Mesendoderm (in vitro differentiated cells): ENCODE measurements around the gene BCL6.

Source experiments
- DNase-seq: peaks from one replicate; pipeline ENCODE4 v3.0.0; 2013
- H2AK5ac ChIP-seq: 2 replicates; pipeline ENCODE4 v1.6.1; 2013; ENCODE audit warnings: low read length, inconsistent platforms
- H2BK120ac ChIP-seq: 2 replicates; pipeline ENCODE4 v1.6.1; 2013; ENCODE audit warnings: low read depth, mild to moderate bottlenecking, low read length, moderate library complexity, mixed read lengths
- H2BK15ac ChIP-seq: replicated peaks from 2 replicates; pipeline ENCODE4 v1.6.1; 2013; ENCODE audit warnings: low read depth, mild to moderate bottlenecking, moderate library complexity
- H2BK5ac ChIP-seq: 2 replicates; pipeline ENCODE4 v1.6.1; 2013; ENCODE audit warnings: low read length, inconsistent platforms
- H3K18ac ChIP-seq: 2 replicates; pipeline ENCODE4 v1.6.1; 2013; ENCODE audit warnings: mild to moderate bottlenecking, low read length, mixed read lengths
- H3K23ac ChIP-seq: one replicate; pipeline ENCODE4 v1.6.1; 2013; ENCODE audit warnings: low read length
- H3K27ac ChIP-seq: 2 replicates; pipeline ENCODE4 v1.5.1; 2013; ENCODE audit warnings: low read depth, mild to moderate bottlenecking, inconsistent platforms, low read length, moderate library complexity
- H3K27me3 ChIP-seq: 2 replicates; pipeline ENCODE4 v1.6.1; 2013; ENCODE audit warnings: low read length, control low read depth, mild to moderate bottlenecking, inconsistent platforms; ENCODE audit not compliant: insufficient read depth, poor library complexity
- H3K36me3 ChIP-seq: 2 replicates; pipeline ENCODE4 v1.6.1; 2013; ENCODE audit warnings: low read length, inconsistent platforms; ENCODE audit not compliant: control insufficient read depth, insufficient read depth
- H3K4ac ChIP-seq: one replicate; pipeline ENCODE4 v1.6.1; 2013; ENCODE audit warnings: low read depth, mild to moderate bottlenecking, low read length, moderate library complexity
- H3K4me1 ChIP-seq: 2 replicates; pipeline ENCODE4 v1.6.1; 2013; ENCODE audit warnings: low read depth, low read length, inconsistent platforms; ENCODE audit not compliant: control insufficient read depth
- H3K4me2 ChIP-seq: 2 replicates; pipeline ENCODE4 v1.6.1; 2013; ENCODE audit warnings: low read length
- H3K4me3 ChIP-seq: 2 replicates; pipeline ENCODE4 v1.5.1; 2013; ENCODE audit warnings: mild to moderate bottlenecking, low read length
- H3K56ac ChIP-seq: one replicate; pipeline ENCODE4 v1.6.1; 2013; ENCODE audit warnings: low read length
- H3K79me1 ChIP-seq: 2 replicates; pipeline ENCODE4 v1.6.1; 2013; ENCODE audit warnings: low read length, inconsistent platforms
- H3K79me2 ChIP-seq: 2 replicates; pipeline ENCODE4 v1.6.1; 2013; ENCODE audit warnings: mild to moderate bottlenecking, low read length; ENCODE audit not compliant: control insufficient read depth, insufficient read depth
- H3K9ac ChIP-seq: 2 replicates; pipeline ENCODE4 v1.6.1; 2013; ENCODE audit warnings: low read length, inconsistent platforms
- H4K5ac ChIP-seq: one replicate; pipeline ENCODE4 v1.6.1; 2013; ENCODE audit warnings: low read length
- H4K8ac ChIP-seq: one replicate; pipeline ENCODE4 v1.6.1; 2013; ENCODE audit warnings: low read depth, mild to moderate bottlenecking, control low read depth, low read length, moderate library complexity
- WGBS: extraction: QIAGEN DNeasy Blood & Tissue Kit; methylation state at CpG from one replicate; pipeline ENCODE4 v1.1.7; 2013; ENCODE audit warnings: low lambda C conversion rate, missing lambda C conversion rate; ENCODE audit not compliant: insufficient coverage; ENCODE audit errors: extremely low coverage; 5-methylcytosine and 5-hydroxymethylcytosine counted together

Gene BCL6

DNA sequence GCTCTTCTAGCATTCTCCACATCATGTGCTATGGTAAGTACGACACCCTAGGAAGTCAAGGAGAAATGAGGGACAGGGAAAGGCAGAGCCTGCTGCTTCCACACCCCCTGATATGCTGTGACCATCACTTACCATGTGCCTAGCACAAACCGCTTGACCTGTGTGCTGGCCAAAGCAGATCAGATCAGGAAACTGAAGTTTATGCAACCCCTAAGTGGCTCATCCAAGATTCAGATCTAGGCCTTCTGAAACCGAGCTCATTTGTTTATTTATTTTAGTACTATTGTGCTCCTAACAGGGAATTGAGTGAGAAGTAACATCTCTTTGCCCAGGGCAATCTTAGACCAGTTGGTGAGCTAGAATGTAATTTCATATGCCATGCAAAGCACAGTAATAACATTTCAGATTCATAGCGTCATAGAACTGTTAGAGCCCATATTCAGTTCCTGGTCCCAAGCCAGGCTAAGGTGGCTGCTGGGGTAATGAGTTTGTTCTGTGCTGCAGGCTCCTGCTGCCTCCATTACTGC, 42.7 kb downstream of the BCL6 start, which contains the start of gene RTP2:
Gene RTP2 (minus strand): TSS at position 51 of the 527 bp plus-strand sequence. CDS start 429 bp downstream, outside the sequence.
- no peaks in the 10 kb centered on the region for H3K36me3 ChIP-seq
- H2BK120ac ChIP-seq: no peak within 1 kb of the TSS
- no peak within 1 kb of the TSS for H3K4ac ChIP-seq
- H3K4me1 ChIP-seq: no peaks in the 10 kb centered on the region
- no peak within 1 kb of the TSS for H3K23ac ChIP-seq
- H3K4me3 ChIP-seq: no peak within 1 kb of the TSS
- no CpG with 5 or more reads among the region's 4 CpGs for WGBS
- no peak within 1 kb of the TSS for H4K8ac ChIP-seq
- no peaks in the 10 kb centered on the region for H3K79me1 ChIP-seq
- no peak within 1 kb of the TSS for H4K5ac ChIP-seq
- no peaks in the 10 kb centered on the region for H3K79me2 ChIP-seq
- no peak within 1 kb of the TSS for H3K4me2 ChIP-seq
- no peak within 1 kb of the TSS for H2BK15ac ChIP-seq
- H3K18ac ChIP-seq: no peak within 1 kb of the TSS
- no peak for DNase-seq
- no peak within 1 kb of the TSS for H2BK5ac ChIP-seq
- no peak within 1 kb of the TSS for H3K56ac ChIP-seq
- no peaks in the 10 kb centered on the region for H3K27me3 ChIP-seq
- no peak within 1 kb of the TSS for H3K9ac ChIP-seq
- H2AK5ac ChIP-seq: no peak within 1 kb of the TSS
- no peak within 1 kb of the TSS for H3K27ac ChIP-seq

- Histone ChIP-seq H3K4me2 (no peak overlapping the region), H3K27me3 (no peaks in the 10 kb centered on the region), H4K5ac (no peak overlapping the region), H3K36me3 (no peaks in the 10 kb centered on the region), H3K18ac (no peak overlapping the region), H3K4me1 (no peaks in the 10 kb centered on the region), H3K9ac (no peak overlapping the region), H3K79me1 (no peaks in the 10 kb centered on the region), H3K4ac (no peak overlapping the region), H3K56ac (no peak overlapping the region), H2BK5ac (no peak overlapping the region), H2AK5ac (no peak overlapping the region), H4K8ac (no peak overlapping the region), H2BK15ac (no peak overlapping the region), H3K79me2 (no peaks in the 10 kb centered on the region), H3K27ac (no peak overlapping the region), H3K4me3 (no peak overlapping the region), H3K23ac (no peak overlapping the region), H2BK120ac (no peak overlapping the region)
- no CpG with 5 or more reads among the region's 2 CpGs for WGBS
- no peak for DNase-seq
Observed at GRCh38 chr3:187700249-187700648, 45.0 kb downstream of the BCL6 start.

DNA sequence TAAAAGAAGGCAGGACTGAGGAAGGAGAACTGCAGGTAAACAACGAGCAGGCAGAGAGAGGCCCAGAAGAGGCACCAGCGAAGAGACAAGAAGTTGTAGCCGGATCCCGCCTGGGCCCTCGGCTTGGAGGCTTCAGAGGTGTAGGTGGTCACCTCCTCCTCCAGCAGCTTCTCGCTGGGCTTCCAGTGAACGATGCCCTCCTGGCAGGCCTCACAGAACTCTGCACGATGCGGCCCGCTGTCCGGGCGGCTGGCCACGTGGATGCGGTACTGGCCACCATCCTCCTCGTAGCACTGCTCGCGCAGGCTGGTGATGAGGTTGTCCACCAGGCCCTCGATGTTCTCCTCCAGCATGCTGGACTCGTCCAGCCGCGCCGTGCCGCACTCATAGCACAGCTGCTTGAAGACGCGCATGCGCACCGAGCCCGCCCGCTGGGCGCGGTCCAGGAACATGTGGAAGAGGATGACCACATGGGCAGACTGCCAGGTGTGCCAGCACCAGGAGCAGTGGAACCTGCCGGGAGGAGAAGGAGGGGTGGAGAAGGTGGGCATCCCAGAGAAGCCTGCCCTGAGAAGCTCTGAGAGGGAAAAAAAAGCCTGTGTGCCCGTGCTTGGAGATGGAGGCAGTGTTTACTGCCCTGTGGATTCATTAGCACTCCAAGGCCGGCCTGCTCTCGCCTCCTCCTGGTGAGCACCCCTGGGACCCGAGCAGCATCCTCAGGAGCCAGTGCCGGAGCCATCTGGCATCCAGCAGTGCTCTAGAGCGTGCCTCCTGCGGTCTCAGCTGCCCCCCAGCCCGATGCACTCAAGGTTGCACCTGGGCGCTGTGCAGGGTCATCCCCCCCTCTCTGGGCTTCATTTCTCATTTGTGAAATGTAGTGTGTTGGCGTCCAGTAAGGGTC, 46.5 kb downstream of the BCL6 start:
- no peak overlapping the region for H2BK5ac ChIP-seq
- H3K27ac ChIP-seq: no peak overlapping the region
- no peak overlapping the region for H3K4ac ChIP-seq
- H2BK120ac ChIP-seq: no peak overlapping the region
- no peak overlapping the region for H4K8ac ChIP-seq
- H3K79me2 ChIP-seq: no peaks in the 10 kb centered on the region
- no peak overlapping the region for H3K9ac ChIP-seq
- no peak overlapping the region for H3K4me2 ChIP-seq
- H4K5ac ChIP-seq: no peak overlapping the region
- H2AK5ac ChIP-seq: no peak overlapping the region
- no peak overlapping the region for H3K4me3 ChIP-seq
- H3K4me1 ChIP-seq: no peaks in the 10 kb centered on the region
- H3K27me3 ChIP-seq: no peaks in the 10 kb centered on the region
- H3K18ac ChIP-seq: no peak overlapping the region
- H3K23ac ChIP-seq: no peak overlapping the region
- no peaks in the 10 kb centered on the region for H3K79me1 ChIP-seq
- no peaks in the 10 kb centered on the region for H3K36me3 ChIP-seq
- H3K56ac ChIP-seq: no peak overlapping the region
- no peak for DNase-seq
- no peak overlapping the region for H2BK15ac ChIP-seq
- WGBS: no CpG with 5 or more reads among the region's 42 CpGs

DNA sequence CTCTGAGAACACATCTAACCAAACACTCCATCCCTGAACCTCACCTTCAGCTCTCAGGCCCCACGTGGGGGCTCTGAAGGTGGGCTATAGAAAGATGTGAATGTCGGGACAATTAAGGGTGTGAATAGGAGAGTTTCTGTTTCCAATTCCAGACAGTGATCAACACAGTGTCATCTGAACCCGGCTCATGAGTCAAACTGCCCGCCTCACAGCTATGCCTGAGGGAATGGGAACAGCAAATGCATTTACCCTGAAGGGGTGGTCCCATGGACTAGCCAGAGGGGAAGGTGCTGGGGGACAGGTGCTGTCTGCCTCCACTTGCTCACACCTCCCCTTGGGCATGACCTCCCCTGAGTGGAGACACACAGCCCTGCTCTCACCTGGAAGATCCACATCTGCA, 49.2 kb downstream of the BCL6 start:
- H4K8ac ChIP-seq: no peak overlapping the region
- H3K18ac ChIP-seq: no peak overlapping the region
- no peak overlapping the region for H3K4ac ChIP-seq
- no peak overlapping the region for H2BK120ac ChIP-seq
- no peaks in the 10 kb centered on the region for H3K79me2 ChIP-seq
- no peak overlapping the region for H3K4me3 ChIP-seq
- no peak overlapping the region for H3K9ac ChIP-seq
- no peak overlapping the region for H2AK5ac ChIP-seq
- H2BK5ac ChIP-seq: no peak overlapping the region
- H3K56ac ChIP-seq: no peak overlapping the region
- no peaks in the 10 kb centered on the region for H3K79me1 ChIP-seq
- H3K23ac ChIP-seq: no peak overlapping the region
- DNase-seq: no peak
- no peaks in the 10 kb centered on the region for H3K27me3 ChIP-seq
- no peak overlapping the region for H4K5ac ChIP-seq
- H3K27ac ChIP-seq: no peak overlapping the region
- H3K4me1 ChIP-seq: no peaks in the 10 kb centered on the region
- WGBS: no CpG with 5 or more reads among the region's 4 CpGs
- H3K4me2 ChIP-seq: no peak overlapping the region
- no peaks in the 10 kb centered on the region for H3K36me3 ChIP-seq
- H2BK15ac ChIP-seq: no peak overlapping the region

DNA sequence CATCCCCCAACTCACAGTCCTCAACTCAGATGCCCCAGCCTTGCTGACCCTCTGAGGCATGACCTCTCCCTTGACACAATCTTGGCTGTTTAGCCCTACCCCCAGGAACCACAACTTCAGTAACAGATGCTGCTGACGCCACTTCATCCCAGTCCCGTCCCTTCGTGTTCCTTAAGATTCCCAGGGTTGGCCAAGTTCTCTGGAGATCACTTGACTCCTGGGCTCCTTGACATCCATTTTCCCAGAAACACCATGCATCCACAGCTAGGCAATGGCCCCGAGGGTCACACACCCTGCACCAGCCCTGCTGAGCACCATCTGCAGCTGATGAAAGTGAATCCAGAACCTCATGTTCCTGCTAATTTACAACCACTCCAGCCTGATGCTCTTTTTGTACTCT, 49.8 kb downstream of the BCL6 start:
- H3K79me1 ChIP-seq: no peaks in the 10 kb centered on the region
- no peak overlapping the region for H3K4me3 ChIP-seq
- H3K9ac ChIP-seq: no peak overlapping the region
- H2BK5ac ChIP-seq: no peak overlapping the region
- H3K4ac ChIP-seq: no peak overlapping the region
- no peak overlapping the region for H2BK15ac ChIP-seq
- H3K27me3 ChIP-seq: no peaks in the 10 kb centered on the region
- no peaks in the 10 kb centered on the region for H3K79me2 ChIP-seq
- WGBS: no CpG with 5 or more reads among the region's 4 CpGs
- H3K27ac ChIP-seq: no peak overlapping the region
- no peak overlapping the region for H3K56ac ChIP-seq
- no peak overlapping the region for H2BK120ac ChIP-seq
- no peaks in the 10 kb centered on the region for H3K36me3 ChIP-seq
- no peak overlapping the region for H3K18ac ChIP-seq
- no peak for DNase-seq
- no peak overlapping the region for H2AK5ac ChIP-seq
- H3K23ac ChIP-seq: no peak overlapping the region
- H4K8ac ChIP-seq: no peak overlapping the region
- no peaks in the 10 kb centered on the region for H3K4me1 ChIP-seq
- H4K5ac ChIP-seq: no peak overlapping the region
- no peak overlapping the region for H3K4me2 ChIP-seq
